GM11168 (cell line): Measurements from ENCODE around the gene DNASE2B.

Source experiments
- in situ Hi-C: fragments of 300-500 bp; cut with MboI; formaldehyde crosslinking; loops from one replicate; pipeline ENCODE4 v1.12.0; 2022; ENCODE audit warnings: low sequenced_read_pairs; ENCODE audit not compliant: unreplicated experiment

Gene DNASE2B, protein sequence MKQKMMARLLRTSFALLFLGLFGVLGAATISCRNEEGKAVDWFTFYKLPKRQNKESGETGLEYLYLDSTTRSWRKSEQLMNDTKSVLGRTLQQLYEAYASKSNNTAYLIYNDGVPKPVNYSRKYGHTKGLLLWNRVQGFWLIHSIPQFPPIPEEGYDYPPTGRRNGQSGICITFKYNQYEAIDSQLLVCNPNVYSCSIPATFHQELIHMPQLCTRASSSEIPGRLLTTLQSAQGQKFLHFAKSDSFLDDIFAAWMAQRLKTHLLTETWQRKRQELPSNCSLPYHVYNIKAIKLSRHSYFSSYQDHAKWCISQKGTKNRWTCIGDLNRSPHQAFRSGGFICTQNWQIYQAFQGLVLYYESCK

DNA sequence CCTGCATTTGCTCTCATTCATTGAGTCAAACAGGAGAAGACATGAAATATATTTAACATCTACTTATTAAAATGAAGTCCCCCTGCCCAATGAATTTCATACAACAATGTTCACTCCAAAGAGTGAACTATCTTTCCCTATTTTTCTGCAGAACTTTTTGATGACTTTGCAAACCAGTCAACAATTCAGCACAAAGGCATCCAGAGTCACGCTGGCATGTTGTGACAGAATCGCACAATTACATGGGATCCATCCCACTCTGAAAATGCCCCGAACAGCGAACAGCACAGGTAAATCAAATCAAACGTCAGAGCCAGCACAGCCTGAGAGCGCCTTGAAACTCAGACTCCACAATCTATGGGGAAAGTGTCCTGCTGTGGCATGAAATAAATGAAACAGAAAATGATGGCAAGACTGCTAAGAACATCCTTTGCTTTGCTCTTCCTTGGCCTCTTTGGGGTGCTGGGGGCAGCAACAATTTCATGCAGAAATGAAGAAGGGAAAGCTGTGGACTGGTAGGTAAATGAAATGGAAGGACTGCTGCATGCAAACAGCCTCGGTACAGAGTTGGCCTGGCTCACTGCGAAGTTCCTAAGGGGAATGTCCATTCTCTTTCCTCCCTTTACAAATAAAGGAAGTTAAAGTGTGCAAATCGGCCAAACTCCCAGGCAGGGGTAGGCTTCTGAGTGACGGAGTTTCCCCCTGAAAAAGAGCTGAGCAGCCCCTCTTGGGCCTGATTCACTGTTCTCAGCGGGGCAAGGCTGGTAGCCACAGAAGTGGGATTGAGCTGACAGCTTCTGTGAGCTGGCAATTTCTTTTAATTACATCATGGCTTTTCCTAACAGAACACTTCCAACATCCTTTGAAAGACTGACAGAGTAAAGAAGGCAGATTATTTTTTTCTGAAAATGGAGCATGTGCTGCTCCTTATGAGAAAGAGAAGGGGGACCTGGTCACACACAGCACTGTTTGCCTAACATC, at the start of gene DNASE2B:
Gene DNASE2B (plus strand): TSS at position 310 of the 981 bp plus-strand sequence. CDS start 81 bp downstream, at position 391.
- in situ Hi-C loops, result no loop called here

DNA sequence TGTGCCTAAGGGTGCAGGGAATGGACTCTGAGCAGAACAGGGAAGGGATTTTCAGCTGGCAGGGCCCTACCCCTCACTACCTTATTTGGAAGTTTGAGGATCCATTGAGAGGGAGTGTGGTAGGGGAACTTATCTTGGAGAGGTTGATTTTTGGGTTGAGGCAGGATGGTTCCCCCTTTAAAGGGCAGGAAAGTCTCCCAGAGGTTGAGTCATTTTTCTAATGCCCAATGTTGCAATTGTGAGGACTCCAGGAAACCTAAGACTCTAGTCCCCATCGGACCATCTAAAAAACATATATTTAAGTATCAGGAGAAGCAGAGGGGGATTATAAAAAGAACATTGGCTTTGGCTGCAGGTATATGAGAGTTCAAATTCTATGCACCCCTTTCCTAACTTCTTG, 49.5 kb upstream of the DNASE2B start:
- in situ Hi-C loops, result no loop called here

DNA sequence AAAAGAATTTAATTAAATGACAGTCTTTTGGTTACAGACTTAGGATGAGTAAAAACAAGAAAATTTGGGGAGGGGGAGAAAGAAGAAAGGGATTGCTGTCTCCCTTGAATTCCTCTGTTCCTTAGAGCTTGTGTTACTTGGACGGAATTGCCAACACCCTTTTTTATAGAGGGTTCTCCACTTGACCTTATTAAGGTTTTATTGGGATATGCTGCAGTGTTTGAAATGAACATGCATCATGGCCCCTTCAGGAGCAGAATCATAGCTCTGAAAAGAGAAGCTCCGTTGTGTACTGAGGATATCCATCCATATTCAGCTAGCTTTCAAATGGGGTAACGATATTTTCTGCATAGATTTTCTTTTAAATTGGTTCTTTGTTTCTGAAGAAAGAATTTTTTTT, 48.2 kb upstream of the DNASE2B start:
- in situ Hi-C loops, result no loop called here

DNA sequence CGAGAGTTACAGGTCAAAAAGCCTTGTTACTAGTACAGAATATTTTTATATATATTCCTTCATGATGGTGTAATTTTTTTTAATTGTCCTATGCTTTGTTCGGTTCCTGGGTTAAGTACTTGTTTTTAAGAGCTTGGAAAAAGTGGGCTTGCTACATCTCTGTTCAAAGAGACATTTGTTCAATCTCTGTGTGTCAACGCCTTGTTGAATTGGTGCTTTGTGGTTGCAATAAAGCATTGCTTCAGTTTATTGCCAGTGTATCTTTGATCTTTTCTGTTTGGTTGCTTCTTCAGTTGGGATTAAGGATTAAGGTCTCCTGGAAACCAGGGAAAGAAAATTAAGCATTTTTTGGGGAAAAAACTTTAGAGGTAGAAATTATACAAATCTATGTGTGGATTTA, 47.7 kb upstream of the DNASE2B start:
- in situ Hi-C loops, result no loop called here

DNA sequence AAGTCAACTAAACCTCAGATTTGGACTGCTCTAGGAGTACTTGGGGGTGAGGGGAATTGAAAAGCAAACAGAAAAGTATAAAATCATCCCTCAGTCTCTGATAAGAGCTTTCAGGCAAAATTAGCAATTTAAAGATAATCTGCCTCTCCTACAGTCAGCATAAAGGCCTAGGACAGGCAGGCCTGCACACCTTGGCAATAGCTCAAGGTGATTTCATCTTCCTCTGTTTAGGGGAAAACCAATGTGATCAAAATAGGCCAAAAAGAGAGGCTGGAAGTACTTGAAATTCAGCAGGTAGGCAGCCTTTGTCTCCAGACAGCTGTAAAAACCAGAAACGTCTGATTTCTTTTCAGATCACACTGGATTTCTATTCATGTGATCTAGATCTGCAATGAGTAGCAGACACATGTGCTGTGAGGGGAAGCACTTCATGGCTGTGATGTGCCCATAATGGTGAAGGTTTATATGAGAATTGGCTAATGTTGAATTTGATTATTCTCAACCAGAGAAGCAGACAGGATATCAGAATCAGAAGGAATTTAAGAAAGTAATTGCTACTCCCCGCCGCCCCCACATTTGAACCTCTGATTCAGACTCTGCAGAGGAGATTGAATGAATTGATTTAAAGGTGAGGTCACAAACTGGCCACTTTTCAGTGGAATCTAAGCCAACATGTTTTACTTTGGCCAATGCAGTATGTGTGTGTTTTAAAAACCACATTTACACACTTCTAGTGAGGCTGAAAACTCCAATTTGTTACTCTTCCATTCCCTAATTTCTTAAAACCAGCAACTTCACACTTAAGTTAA, 45.8 kb upstream of the DNASE2B start:
- in situ Hi-C loops, result no loop called here

DNA sequence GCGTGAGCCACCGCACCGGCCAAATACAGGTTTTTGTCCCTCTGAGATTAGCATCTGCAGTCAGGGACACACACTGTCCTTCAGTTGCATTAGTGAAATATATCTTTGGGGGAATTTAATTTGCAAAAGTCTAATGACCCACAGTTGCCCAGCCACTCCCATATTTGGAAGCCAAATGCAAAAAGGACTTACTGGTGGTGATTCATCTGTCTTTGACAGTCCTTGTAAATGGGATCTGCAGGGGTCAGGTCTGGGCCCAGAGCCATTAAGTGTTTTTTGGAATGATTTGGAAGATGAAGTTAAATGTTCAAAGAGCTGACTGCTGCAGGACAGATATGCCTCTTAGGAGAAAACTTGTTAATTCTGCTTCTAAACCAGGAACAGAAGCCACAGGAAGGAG, 44.6 kb upstream of the DNASE2B start:
- in situ Hi-C loops, result no loop called here

DNA sequence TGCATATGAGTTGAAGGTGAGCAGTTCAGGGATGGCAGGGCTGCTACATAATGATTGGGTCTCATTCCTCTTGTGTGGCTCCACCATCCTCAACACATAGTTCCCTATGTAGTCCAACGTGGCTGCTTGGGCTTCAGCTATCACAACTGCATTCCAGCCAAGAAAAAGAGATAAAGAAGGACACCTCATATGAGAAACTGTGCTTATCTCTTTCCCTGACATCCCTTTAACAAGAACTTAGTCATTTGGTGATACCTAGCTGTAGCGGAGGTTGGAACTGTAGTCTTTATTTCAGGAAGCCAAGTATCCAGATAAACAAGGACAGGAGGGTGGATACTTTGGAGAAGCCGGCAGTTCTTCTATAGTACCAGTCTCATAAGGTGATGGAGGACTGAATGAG, 42.7 kb upstream of the DNASE2B start:
- in situ Hi-C loops, result no loop called here

DNA sequence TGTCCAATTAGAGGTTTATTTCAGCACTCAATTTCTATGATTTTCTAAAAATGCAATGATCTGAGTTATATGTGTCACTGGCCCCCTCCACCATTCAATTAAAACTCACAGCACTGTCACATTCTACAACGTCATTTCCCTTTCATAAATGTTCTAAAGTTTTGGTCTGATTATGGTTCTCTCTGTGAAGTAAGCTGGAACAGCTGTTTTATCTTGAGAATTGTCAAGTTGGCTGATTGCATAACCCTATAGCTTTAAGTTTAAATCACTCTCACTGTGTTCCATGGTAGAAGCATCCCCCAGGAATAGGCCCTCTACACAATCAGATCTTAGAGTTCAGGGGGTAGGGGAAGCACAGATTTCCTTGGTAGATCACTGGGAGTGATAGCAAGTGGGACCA, 41.4 kb upstream of the DNASE2B start:
- in situ Hi-C loops, result no loop called here

DNA sequence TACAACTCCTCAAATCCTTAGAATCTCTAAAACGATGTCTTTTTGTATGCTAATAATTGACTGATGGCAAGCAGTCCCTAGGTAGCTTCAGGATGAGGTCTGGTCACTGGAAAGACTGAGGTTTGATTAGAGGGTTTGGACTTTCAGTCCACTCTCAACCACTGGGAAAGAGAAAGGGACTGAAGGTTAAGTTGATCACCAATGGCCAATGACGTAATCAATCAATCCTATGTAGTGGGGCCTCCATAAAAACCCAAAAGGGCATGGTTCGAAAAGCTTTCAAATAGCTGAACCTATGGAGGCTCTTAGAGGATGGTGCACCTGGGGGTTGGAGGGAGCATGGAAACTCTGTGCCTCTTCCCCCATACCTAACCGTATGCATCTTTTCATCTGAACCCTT, 39.6 kb upstream of the DNASE2B start:
- in situ Hi-C loops, result no loop called here

DNA sequence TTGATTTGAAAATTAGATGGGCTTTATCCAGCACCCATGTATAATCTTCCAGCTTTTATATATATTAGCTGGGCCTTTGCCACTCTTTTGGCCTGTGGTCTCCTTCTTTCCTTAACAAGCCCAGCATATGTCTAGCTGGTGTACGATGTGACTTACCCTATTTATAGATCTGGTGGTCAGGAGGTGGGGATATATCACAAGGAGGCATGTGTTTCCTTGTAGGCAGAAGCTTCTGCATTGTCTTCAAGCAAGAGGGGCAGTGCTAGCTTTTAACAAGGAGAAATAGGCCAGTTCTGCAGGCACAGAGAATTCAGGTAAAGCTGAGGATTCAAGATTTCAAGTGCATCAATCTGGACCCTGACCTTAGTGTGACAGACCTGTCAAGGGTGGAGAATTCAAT, 38.0 kb upstream of the DNASE2B start:
- in situ Hi-C loops, result no loop called here

DNA sequence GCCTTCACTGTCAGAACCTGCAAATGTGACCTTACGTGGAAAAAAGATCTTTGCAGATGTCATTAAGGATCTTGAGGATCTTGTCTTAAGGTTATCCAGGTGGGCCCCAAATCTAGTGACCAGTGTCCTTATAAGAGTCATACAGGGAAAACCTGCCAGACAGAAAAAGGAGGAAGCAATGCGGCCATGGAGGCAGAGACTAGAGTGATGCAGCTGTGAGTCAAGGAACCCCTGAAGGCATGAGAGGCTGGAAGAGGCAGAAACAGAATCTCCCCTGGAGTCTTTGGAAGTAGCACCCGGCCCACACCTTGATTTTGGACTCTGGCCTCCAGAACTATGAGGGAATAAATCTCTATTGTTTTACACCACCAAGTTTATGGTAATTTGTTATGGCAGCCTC, 36.5 kb upstream of the DNASE2B start:
- in situ Hi-C loops, result no loop called here

DNA sequence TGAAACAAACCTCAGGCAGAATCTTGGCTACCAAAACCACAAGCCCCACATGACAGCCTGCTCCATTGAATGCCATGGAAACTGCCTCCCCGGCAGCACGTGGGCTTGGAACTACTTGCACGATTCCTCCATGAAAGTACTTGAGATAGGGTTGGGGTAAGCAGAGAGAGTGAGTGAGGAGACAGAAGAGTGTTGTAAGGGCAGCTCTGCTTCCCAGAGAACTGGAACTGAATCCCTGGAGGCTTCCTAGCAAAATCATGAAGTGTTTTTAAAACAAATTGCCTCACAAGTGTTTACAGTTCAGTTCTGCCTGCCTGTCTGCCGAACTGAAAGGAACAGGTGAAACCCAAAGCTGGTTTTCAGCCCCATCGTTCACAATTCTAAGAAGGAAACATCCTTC, 35.3 kb upstream of the DNASE2B start:
- in situ Hi-C loops, result no loop called here

DNA sequence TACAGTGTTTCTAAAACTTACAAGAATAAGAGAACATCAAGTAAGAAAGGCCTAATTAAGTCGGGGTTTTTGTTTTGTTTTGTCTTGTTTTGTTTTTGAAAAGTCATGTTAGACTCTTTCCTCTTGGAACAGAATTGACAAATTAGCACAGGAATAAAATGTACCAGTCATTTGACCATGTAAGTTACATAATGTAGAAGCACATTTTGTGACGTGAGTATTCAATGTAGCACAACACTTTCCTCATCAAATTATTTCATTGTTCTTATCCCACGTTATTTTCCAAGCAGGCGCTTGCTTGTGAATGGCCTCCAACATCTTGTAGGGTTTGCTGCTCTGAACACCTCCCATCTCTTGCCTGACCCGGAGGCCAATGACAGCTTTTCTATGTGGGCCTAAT, 34.7 kb upstream of the DNASE2B start:
- in situ Hi-C loops, result no loop called here

DNA sequence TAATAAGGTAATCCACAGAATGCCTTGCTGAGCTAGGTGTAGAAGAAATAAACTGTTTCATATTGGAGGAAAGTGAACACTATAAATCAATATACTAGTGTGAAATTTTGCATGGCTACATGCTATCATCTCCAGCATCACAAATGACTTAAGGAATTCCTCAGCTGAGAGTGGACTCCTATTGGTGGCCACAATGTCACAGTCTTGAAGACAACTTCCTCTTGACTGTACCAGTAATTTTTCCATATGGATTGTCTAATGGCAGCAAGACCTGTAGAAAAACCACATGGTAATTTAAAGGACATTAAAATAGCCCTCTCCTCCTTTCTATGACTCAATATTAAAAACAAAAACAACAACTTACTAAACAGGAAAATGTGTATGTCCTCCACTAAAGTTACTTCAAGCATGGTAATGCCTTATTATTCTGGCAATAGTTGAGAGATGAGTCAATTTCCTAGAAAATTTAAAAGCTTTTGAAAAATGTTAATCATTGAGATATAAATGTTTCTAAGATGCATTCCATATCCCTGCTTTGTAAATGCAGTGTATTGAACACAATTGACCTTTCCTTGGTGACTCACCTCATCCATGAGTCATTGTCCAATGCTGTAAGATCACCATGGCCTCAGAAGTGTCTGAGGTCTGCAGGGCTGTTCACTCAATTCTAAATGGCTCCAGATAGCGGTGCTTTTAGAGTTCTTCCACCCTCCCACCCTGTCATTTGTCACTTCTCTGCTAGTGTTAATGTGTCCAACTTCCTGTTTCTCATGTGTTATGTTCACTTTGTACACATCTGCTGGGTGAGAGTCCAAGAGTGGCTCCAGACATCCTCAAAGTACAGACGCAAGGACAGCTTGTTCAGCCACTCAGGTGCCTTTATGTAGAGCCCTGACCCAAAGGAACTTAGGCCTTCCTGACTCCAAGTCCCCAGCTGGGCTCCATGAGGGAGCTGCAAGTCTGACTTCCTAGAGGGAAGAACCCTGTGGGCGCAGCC, 32.8 kb upstream of the DNASE2B start:
- in situ Hi-C loops, result no loop called here

DNA sequence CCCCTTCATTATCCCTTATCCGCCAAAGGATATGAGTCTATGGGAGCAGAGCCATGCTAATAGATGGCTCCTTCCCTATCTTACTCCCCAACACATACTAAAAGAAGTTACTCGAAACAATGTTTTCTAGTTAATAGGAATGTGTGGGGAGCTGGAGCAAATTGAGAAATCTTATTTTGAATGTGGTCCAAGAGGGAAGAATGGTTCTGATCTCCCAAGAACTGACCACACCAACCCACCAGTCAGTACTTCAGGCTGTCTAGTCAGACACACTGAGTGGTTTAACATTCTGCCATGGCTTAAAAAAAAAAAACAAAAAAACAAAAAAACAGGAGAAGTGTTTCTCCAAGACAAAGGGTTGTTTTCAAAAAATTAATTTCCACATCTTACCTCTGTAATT, 31.5 kb upstream of the DNASE2B start:
- in situ Hi-C loops, result no loop called here

DNA sequence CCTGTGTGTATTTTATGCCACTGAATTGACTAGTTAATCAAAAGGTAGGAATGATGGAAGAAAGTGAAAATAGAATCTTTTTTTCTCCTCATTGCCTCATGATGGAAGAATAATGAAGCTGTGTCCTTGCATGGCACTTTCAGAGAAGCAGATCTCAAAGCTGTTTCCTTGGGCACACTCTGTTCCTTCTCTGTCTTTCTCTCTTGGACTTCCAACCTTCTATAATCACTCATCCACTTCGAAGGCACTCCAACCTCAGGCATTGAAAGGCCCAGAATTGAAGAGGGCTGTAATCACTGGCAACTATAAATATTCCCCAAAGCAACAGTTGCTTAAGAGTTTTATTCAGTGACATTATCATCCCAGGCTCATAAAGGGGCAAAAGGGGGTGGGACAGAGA, 31.1 kb upstream of the DNASE2B start:
- in situ Hi-C loops, result no loop called here

DNA sequence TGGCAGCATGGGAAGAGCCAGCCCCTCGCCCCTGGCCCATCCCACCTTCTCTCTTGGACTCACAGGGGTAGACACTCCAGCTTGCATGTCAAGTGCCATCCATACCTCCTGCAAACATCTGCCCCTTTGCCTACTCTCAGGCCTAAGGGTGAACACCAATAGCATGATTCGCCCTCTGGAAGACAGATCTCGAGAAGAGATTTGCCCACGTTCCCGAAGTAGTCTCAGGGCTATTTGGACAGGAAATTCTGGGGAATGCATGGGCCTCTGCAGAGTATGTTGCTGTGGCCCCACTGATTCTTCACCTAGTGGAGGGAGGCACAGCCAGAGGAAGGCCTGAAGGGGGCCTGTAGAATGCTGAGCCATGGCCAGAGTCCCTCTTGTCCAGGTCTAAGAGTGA, 29.8 kb upstream of the DNASE2B start:
- in situ Hi-C loops, result no loop called here

DNA sequence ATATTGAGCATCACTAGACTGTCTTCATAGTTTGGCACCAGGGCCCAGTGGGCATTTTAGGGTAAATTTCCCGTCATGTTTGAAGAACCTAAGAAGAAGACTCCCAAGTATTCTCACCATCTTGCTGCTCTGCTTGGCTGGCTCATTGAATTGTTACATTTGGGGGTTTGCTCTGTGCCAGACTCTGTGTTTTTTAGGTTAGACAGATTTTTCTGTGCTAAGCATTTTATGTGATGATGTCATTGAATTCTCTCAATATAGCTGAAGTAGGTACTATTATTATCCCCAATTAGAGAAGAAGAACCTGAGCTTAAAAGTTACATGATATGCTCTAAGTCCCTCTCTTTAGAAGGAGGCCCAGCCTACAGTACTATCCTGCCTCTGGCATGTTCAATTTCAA, 28.0 kb upstream of the DNASE2B start:
- in situ Hi-C loops, result no loop called here

DNA sequence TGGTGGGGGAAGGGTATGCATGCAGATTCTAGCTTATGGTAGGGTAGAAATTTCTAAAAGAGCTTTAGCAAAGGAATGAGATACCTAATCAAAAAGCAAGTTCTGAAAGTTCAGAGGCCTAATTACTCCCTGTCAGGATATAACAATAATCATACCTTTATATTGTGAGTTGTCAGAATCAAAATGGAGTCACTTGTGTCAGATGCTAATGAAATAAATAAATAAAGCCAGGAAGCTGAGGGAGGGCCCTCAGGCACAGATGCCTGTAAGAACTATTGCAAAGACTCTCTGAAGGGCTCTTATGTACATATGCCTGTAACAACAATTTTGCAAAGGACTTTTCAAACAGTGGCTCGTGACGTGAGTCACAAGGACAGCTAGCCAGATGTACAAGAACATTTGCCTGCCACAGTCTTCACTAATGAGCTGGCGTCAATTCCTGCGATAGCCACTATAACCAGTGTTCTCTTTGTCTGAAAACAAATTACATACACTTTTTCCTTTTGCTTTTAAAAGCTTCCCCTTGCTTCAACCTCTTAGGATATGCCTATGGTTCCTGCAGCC, 27.4 kb upstream of the DNASE2B start:
- in situ Hi-C loops, result no loop called here
